Measurements from ENCODE around the gene NEGR1. TPM values are rescaled to one million over a fixed set of nuclear protein-coding genes. Genes with fewer than 3 reads are reported as not detected.

The NEGR1 gene
- total and polyA plus RNA-seq, 4 donors, result 0.86 to 7.3 (median 2.5) TPM

DNA sequence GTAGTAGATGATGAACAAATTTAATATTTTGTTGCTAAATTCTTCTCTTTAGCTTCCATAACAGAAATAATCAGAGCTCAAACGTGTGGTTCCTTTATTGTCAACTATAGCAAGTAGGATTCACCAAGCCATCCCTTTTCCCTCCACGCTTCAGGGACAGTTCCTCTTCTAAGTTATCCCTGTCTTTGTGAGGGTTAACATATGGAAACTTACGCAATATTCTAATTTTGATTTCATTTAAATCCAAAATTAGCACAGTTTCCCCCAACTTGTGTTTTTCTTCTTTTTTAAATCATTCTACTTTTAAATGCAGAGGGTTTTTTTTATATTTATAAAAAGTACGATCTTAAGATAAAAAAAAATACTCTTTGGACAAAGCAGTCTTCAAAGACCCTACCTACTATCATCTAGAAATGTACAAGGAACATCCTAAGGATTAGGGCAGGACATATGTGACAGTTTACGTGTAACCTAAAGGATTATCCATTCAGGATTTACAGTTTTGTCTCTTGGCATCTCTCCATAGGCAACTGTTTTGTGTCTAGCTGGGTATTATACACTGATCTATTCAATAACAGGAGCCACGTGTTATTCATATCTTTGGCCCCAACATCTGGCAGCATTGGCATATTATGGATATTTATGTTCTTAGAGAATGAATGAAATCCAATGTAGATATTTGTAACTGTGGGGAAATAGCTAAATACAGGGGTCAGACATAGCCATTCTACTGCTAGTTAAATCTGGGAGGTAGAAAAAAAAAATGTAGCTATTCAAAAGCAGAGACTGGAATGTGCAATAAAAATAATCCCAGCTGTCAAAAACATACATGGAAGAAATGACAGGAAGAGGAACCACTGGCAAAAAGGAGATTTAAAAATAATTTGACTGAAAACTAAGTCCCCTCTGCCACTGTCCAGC, 272.9 kb downstream of the NEGR1 start:
- Histone ChIP-seq H3K36me3 (ENCODE audit: control insufficient read depth in 4 of 4, insufficient read depth in 4 of 4, low read length in 4 of 4) (no peaks in the 10 kb centered on the region), H3K4me1 (ENCODE audit: control insufficient read depth in 5 of 5, insufficient read depth in 5 of 5, low read length in 5 of 5) (peaks cover 0 to 8% (median 0%) of the 10 kb centered on the region in 5 donors), H3K9ac (ENCODE audit: insufficient read depth in 1 of 2, low read length in 2 of 2) (no peak overlapping the region), H3K9me3 (ENCODE audit: control insufficient read depth in 4 of 4, insufficient read depth in 3 of 4, low read length in 3 of 4) (no peaks in the 10 kb centered on the region), H3K27me3 (ENCODE audit: control insufficient read depth in 3 of 3, insufficient read depth in 3 of 3, low read length in 2 of 3) (no peaks in the 10 kb centered on the region), H3K4me3 (no peak overlapping the region), H3K27ac (ENCODE audit: low read depth in 1 of 2, low read length in 1 of 2) (no peak overlapping the region)
- DNase-seq, result peak in 2 of 3 donors; percentile 21 to 47
- no peak for ATAC-seq (ENCODE audit: insufficient read depth, low FRiP score)
- WGBS, 2 donors, result 69 to 74% methylated on average over 6 of the region's 6 CpGs
- TF ChIP-seq, protein P1, sequence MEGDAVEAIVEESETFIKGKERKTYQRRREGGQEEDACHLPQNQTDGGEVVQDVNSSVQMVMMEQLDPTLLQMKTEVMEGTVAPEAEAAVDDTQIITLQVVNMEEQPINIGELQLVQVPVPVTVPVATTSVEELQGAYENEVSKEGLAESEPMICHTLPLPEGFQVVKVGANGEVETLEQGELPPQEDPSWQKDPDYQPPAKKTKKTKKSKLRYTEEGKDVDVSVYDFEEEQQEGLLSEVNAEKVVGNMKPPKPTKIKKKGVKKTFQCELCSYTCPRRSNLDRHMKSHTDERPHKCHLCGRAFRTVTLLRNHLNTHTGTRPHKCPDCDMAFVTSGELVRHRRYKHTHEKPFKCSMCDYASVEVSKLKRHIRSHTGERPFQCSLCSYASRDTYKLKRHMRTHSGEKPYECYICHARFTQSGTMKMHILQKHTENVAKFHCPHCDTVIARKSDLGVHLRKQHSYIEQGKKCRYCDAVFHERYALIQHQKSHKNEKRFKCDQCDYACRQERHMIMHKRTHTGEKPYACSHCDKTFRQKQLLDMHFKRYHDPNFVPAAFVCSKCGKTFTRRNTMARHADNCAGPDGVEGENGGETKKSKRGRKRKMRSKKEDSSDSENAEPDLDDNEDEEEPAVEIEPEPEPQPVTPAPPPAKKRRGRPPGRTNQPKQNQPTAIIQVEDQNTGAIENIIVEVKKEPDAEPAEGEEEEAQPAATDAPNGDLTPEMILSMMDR (IDR thresholded peaks at IDR 0.05; ENCODE audit: control extremely low read depth, extremely low read depth), result no peak

DNA sequence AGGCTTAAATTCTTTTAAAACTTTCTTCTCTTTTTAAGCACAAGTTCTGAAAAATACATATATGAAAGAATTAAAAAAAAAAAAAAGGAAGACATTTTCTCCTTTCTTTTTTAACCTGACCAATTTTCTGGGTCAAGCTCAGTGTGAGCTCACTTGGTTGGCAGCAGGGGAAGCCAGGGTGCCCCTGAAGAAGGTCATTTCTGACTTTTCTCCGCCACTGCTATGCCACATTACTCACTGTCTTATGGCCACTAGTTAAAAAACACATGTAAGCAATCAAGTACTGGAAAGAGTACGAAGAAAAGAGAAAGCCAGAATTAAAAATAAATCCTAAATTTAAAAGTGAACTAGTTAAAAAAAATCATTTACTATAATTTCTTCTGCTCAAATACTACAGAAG, 275.0 kb downstream of the NEGR1 start:
- Histone ChIP-seq H3K4me3 (no peak overlapping the region), H3K27me3 (ENCODE audit: control insufficient read depth in 3 of 3, insufficient read depth in 3 of 3, low read length in 2 of 3) (no peaks in the 10 kb centered on the region), H3K9me3 (ENCODE audit: control insufficient read depth in 4 of 4, insufficient read depth in 3 of 4, low read length in 3 of 4) (no peaks in the 10 kb centered on the region), H3K4me1 (ENCODE audit: control insufficient read depth in 5 of 5, insufficient read depth in 5 of 5, low read length in 5 of 5) (peaks cover 0 to 8% (median 0%) of the 10 kb centered on the region in 5 donors), H3K36me3 (ENCODE audit: control insufficient read depth in 4 of 4, insufficient read depth in 4 of 4, low read length in 4 of 4) (no peaks in the 10 kb centered on the region), H3K9ac (ENCODE audit: insufficient read depth in 1 of 2, low read length in 2 of 2) (no peak overlapping the region), H3K27ac (ENCODE audit: low read depth in 1 of 2, low read length in 1 of 2) (no peak overlapping the region)
- no peak for DNase-seq
- ATAC-seq (ENCODE audit: insufficient read depth, low FRiP score), result no peak
- TF ChIP-seq, protein P1 (IDR thresholded peaks at IDR 0.05; ENCODE audit: control extremely low read depth, extremely low read depth), result no peak
- 77% methylated on average over 2 of the region's 2 CpGs for WGBS, 2 donors

DNA sequence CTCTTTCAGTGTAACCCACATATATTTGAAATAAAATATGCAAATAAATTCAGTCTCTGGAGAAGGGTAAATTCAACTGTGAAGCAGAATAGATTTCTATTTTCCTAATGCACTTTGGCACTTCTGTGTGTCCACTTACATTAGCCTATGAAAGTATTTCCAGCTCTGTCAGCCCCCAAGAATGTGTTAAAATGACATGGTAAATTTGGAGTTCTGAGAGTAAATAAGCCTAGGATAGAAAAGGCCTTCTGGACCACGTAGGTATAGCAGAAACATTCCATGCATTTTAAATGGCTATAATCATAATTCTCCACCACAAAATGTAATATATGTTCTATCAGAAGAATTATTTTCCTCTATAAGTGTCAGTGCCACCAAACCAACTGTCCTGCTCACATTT, 276.2 kb downstream of the NEGR1 start:
- peak in 2 of 3 donors; percentile 1 to 20 for DNase-seq
- 52 to 79% methylated on average over 1 of the region's 1 CpG for WGBS, 2 donors
- Histone ChIP-seq H3K27ac (ENCODE audit: low read depth in 1 of 2, low read length in 1 of 2) (no peak overlapping the region), H3K9me3 (ENCODE audit: control insufficient read depth in 4 of 4, insufficient read depth in 3 of 4, low read length in 3 of 4) (no peaks in the 10 kb centered on the region), H3K9ac (ENCODE audit: insufficient read depth in 1 of 2, low read length in 2 of 2) (no peak overlapping the region), H3K4me1 (ENCODE audit: control insufficient read depth in 5 of 5, insufficient read depth in 5 of 5, low read length in 5 of 5) (peaks cover 0 to 8% (median 0%) of the 10 kb centered on the region in 5 donors), H3K4me3 (no peak overlapping the region), H3K27me3 (ENCODE audit: control insufficient read depth in 3 of 3, insufficient read depth in 3 of 3, low read length in 2 of 3) (no peaks in the 10 kb centered on the region), H3K36me3 (ENCODE audit: control insufficient read depth in 4 of 4, insufficient read depth in 4 of 4, low read length in 4 of 4) (no peaks in the 10 kb centered on the region)
- TF ChIP-seq, protein P1 (IDR thresholded peaks at IDR 0.05; ENCODE audit: control extremely low read depth, extremely low read depth), result no peak
- ATAC-seq (ENCODE audit: insufficient read depth, low FRiP score), result no peak

All from lung (tissue), 12 donors.